NCI-H1092 treated with DMSO at 0.1 percent for 48 hours (cell line): ENCODE measurements around the gene RIMBP2.

Source experiments
- DNase-seq: peaks from one replicate; lab custom pipeline; 2025; lab: John Stamatoyannopoulos, UW

Gene RIMBP2

GRCh38 chr12:130438243-130438620, 277.9 kb downstream of the RIMBP2 start:
- DNase-seq, result no peak

- no peak for DNase-seq
These were observed 278.4 kb downstream of the RIMBP2 start for GRCh38 chr12:130437555-130438242.

DNA sequence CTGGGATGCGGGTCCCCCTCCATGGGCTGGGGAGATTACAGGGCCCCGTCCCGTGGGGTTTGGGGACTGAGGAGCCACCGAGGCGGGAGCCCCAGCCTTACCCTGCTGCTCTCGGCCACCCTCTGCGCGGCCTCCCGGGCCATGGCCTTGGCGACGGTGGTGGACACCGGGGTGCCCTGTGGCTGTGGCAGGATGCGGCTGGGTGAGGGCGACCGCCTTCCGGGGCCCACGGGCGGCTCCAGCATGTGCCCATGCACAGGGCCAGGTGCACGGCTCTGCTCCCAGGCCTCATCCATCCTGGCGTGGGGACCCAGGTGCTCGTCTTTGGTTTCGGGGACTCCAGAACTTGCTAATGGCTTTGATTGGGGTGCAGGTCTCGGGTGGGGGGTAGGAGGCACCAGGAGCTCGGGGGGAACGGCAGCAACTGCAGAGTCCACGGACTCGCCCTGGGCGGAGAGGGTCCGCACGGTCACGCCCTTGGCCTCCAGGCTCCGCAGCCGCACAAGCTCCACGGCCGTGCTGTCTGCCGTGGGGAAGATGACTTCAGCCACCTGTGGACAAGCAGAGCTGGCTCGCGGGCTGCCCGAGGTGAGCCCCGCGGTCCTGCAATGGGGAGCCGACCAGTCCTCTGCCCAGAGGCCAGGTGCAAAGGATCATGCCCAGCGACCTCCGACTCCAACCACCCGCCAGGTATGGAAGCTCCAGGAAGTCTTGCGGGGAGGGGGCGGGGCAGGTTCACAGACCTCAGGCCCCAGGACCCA, 279.2 kb downstream of the RIMBP2 start:
- DNase-seq, result no peak

DNA sequence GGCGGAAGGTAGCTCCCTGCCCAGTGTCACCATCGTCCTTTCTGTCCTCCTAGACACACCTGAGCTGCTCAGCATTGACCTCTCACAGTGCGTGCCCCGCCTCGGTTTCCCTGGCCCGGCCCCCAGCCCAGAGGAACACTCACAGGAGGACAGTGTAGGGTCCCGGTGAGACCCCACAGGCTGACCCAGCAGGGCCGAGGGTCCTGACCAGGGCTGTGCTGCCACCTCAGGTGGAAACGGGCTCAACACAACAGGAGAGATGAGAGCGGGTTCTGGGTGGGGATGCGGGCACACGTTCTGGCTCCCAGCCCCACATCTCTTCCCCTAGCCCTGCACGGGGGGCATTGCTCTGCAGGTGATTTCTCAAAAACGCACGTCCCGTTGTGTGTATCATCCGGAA, 280.3 kb downstream of the RIMBP2 start:
- DNase-seq, result no peak

GRCh38 chr12:130435331-130435730, 280.8 kb downstream of the RIMBP2 start:
- DNase-seq, result no peak

DNA sequence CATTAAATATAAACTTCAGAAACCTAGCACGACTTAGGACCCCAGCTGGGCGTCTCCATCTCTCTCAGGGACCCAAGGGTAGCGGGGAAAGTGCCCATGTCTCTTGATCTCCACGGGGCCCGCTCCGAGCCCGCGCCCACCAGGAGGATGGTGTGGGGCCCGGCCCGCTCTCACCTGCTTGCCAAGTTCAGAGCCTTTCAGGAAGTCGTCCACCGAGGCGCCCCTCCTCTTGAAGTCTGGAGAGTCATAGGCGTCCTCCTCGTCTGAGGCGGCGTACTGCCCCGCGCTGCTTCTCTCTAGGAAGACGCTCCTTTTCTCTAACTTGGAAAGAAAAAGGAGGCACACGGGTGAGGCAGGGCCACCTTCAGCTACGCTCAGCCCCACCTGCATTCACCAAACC, 281.5 kb downstream of the RIMBP2 start:
- no peak for DNase-seq

- DNase-seq, result no peak
These were observed 282.3 kb downstream of the RIMBP2 start for GRCh38 chr12:130433834-130434233.

- DNase-seq, result no peak
These were observed 282.7 kb downstream of the RIMBP2 start for GRCh38 chr12:130433411-130433810.

DNA sequence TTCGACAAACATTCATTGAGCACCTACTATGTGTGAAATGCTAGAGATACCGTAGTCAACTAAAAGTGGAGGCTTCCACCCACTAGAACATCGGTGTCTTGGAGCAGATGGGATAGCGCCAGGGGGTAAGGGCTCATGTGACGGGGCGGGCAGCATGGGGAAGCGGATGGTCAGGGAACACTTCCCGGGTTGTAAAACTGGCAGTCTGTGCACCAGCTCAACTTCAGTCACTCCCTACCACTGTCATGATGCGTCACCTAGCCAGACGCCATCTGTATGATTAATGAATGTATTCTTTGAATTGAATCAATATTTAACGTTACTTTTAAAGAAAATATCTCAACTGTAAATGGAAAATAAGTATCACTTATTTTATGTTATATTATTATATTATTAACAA, 284.9 kb downstream of the RIMBP2 start:
- no peak for DNase-seq

GRCh38 chr12:130429656-130430505, 286.2 kb downstream of the RIMBP2 start:
- DNase-seq, result no peak

DNA sequence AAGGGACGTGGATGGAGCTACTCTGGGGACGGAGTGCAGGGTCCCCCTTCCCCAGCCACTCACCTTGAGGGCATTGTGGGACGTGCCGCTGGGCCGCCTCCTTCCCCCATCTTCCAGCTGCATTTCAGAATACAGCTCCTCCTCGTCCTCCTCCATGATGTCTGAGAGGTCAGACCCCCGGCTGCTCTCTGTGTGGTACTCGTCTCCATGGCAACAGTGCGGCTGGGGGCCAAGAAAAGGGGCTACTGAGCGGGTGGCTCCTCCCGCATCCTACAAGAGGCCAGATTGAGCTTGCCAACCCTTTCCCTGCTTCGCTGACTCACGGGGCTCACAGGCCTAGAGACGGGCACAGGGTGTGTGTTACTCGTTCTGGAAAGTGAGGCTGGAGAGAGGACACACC, 288.0 kb downstream of the RIMBP2 start:
- DNase-seq, result no peak

GRCh38 chr12:130427381-130427887, 288.7 kb downstream of the RIMBP2 start:
- no peak for DNase-seq

DNA sequence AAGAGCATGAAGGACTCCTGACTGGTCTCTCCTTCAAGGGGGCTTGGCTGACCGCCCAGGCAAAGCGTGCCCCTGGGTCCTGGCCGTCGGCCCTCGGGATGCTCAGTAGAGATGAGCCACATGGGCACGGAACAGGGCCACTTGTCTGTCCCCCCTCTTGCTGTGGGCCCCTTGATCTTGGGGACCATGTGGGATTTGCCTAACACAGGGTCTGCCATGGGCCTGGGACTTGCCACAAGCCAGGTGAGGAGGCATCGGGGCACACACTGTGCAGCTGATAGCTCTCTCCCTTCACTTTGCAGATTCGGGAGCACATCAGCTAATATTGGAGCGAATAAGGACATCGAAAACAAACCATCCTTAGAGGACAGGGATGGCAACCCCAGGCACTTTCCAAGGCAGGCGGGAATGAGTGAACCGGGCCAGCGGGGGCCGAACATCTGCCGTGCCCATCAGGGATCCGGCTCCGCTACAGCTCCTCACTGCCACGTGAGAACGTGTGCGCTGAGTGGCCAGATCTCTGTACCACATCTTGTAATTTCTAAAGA, 290.3 kb downstream of the RIMBP2 start:
- no peak for DNase-seq

GRCh38 chr12:130424858-130425697, 291.0 kb downstream of the RIMBP2 start:
- DNase-seq, result no peak

DNA sequence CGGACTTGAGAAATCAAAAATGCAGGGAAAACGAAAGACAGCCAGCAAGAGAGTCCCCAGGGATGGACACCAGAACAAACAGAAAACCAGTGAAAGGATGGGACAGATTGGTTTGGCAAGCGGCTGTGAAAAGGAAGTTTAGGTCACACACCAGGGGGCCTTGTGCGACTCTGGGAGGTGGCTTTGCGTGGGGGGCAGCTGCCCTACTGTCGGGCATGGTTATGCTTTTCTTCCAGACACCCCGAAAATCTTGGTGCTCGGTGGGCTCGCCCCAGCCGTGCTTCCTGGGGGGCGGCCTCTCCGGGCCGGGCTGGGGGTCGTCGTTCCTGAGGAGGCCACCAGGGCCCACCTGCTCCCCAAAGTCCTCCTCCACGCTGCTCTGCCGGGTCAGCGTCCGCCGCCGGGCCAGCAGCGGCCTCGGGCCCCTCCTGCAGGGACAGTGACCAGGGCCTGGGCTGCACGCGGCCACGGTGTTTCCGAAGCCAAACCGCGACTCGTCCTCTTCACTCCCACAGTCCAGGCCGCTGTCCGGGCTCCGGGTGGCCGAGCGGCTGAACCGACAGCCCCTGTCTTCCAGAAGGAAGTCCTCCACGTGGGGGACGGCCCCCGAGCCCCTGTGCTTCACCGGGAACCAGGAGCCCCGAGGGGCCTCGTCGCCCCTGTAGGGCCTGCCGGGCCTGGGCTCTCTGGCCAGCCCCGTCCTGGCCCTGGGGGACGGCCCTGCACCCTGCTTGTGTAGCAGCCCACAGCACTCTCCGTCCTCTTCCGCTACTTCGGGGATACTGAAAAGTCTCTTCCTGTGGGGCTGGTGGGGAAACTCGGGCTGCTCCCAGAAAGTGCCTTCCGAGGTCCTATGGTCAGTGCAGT, 291.9 kb downstream of the RIMBP2 start:
- no peak for DNase-seq

DNA sequence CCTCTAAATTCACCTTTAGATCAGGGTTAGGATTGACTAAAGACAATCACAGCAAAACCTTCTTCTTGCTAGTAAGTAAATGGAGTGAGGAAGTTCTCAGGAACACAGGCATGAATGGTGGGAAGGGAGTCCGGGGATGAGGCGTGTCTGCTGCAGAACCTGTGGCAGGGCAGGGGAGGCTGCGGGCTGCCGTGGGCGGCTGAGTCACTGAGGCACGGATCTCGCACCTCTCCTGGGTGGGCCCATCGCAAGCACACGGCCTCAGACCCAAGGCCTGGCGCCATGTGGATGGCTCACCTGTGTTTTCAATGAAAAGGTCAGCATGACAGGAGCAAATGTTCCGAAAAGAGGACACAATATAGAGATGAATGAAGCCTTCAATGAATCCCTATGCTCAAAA, 293.0 kb downstream of the RIMBP2 start:
- no peak for DNase-seq

GRCh38 chr12:130422676-130423075, 293.4 kb downstream of the RIMBP2 start:
- DNase-seq, result no peak

DNA sequence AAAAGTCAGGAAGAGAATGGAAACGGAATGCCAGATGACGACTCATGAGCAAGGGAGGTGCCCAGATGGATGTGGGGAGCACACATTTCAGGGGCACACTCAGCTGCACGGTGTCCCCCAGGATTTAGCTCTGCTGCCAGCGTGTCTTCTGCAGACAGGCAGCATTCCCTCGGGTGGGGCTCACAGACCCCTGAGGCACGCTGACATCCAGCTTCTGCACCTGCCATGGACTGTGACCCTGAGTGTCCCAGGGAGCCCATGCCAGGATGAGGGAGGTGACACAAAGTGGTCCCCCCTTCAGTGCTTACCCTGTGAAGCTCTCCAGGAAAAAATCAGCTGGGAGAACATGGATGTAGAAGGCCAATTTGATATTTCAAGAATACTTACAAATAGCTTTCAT, 294.2 kb downstream of the RIMBP2 start:
- no peak for DNase-seq

- DNase-seq, result no peak
These were observed 296.0 kb downstream of the RIMBP2 start for GRCh38 chr12:130420071-130420470.

DNA sequence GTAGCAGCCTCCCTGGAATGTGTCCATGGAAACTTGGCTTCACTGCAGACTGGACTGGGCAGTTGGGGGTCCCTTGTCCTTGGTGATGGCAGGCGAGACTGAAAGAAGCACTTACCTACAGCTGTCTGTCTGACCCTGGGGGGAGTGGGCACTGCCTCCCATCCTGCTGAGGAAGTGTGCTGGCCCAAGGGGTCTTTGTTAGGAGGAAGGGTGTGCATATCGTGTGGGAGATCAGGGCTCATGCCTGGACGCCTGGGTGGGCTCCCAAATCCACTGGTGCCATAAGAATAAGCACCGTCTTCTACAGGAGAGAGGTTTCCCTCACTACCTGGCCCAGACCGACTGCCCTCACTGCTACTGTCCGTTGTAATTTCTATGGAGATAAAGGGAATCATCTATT, 297.0 kb downstream of the RIMBP2 start:
- no peak for DNase-seq
